Endothelial cell (in vitro differentiated cells): ENCODE measurements around the gene RBMXL2. TPM values are rescaled to one million over a fixed set of nuclear protein-coding genes. Genes with fewer than 3 reads are reported as not detected.
A peak's percentile ranks its signal among the peaks of the same experiment; 100 is the strongest.

Source experiments
- DNase-seq: peaks from one replicate; pipeline ENCODE4 v3.0.0; 2021; ENCODE audit warnings: low spot score
- H3K27ac Mint-ChIP-seq: one replicate; pipeline ENCODE4 v1.8.0; 2021; ENCODE audit warnings: mixed read lengths, inconsistent platforms; ENCODE audit not compliant: unreplicated experiment
- H3K27me3 Mint-ChIP-seq: one replicate; pipeline ENCODE4 v1.8.0; 2021; ENCODE audit warnings: mild to moderate bottlenecking, moderate library complexity, mixed read lengths, inconsistent platforms; ENCODE audit not compliant: unreplicated experiment
- H3K36me3 Mint-ChIP-seq: one replicate; pipeline ENCODE4 v1.8.0; 2021; ENCODE audit warnings: mild to moderate bottlenecking, low read depth, mixed read lengths, inconsistent platforms; ENCODE audit not compliant: unreplicated experiment
- H3K4me1 Mint-ChIP-seq: one replicate; pipeline ENCODE4 v1.8.0; 2021; ENCODE audit warnings: mild to moderate bottlenecking, mixed read lengths, inconsistent platforms; ENCODE audit not compliant: unreplicated experiment
- H3K4me3 Mint-ChIP-seq: one replicate; pipeline ENCODE4 v1.8.0; 2021; ENCODE audit warnings: mild to moderate bottlenecking, mixed read lengths, inconsistent platforms; ENCODE audit not compliant: unreplicated experiment
- H3K9me3 Mint-ChIP-seq: one replicate; pipeline ENCODE4 v1.8.0; 2021; ENCODE audit warnings: mixed read lengths, inconsistent platforms; ENCODE audit not compliant: unreplicated experiment
- total RNA-seq: library from RNA; stranded (reverse); fragmentation: NEBNext Ultra II Directional; extraction: Animal tissue kit (Norgen Biotek cat#: 25700); gene quantifications from one replicate; pipeline ENCODE4 v1.2.1, GENCODE V29; 2021; ENCODE audit not compliant: unreplicated experiment
- TF ChIP-seq, protein P1 (sequence below): fragments of 200-600 bp; sonication (generic); IDR thresholded peaks from one replicate; pipeline ENCODE4 v1.5.0; 2021; ENCODE audit warnings: antibody characterized with exemption; ENCODE audit not compliant: unreplicated experiment

RBMXL2 gene
- total RNA-seq, 1 donor from 2014 or later: not detected

DNA sequence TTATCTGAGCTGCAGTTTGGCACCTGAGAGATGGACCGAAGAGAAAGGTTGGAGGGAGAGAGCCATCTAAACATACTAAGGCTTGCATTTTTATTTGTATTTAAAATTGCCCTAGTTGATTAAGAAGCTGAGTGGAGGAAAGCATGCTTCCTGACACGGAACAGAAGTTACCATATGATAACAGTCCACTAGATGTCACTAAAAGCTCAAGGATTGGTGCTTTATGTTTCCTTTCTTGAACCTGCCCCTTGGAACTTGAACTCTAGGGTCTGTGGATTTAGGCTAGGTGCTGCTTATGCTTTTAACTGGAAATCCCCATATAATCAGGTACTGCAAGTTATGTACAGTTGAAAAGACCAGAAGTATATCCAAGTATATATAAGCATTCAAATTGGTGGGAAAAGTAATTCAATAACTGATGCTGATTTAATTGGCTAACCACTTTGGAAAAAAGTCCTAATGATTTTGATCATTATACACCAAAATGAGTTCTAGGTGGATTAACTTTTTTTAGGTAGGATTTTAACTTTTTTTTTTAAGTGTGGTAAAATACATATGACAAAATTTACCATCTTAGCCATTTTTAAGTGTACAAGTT, 9.5 kb downstream of the RBMXL2 start:
- Mint-ChIP-seq H3K4me1 (no peaks in the 10 kb centered on the region), H3K4me3 (no peak overlapping the region), H3K27ac (no peak overlapping the region), H3K27me3 (no peaks in the 10 kb centered on the region), H3K36me3 (no peaks in the 10 kb centered on the region), H3K9me3 (no peaks in the 10 kb centered on the region)
- DNase-seq: peak; percentile 17
- TF ChIP-seq, protein P1, sequence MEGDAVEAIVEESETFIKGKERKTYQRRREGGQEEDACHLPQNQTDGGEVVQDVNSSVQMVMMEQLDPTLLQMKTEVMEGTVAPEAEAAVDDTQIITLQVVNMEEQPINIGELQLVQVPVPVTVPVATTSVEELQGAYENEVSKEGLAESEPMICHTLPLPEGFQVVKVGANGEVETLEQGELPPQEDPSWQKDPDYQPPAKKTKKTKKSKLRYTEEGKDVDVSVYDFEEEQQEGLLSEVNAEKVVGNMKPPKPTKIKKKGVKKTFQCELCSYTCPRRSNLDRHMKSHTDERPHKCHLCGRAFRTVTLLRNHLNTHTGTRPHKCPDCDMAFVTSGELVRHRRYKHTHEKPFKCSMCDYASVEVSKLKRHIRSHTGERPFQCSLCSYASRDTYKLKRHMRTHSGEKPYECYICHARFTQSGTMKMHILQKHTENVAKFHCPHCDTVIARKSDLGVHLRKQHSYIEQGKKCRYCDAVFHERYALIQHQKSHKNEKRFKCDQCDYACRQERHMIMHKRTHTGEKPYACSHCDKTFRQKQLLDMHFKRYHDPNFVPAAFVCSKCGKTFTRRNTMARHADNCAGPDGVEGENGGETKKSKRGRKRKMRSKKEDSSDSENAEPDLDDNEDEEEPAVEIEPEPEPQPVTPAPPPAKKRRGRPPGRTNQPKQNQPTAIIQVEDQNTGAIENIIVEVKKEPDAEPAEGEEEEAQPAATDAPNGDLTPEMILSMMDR: peak; percentile 53

- H3K9me3 Mint-ChIP-seq: no peaks in the 10 kb centered on the region
- no peaks in the 10 kb centered on the region for H3K36me3 Mint-ChIP-seq
- no peaks in the 10 kb centered on the region for H3K27me3 Mint-ChIP-seq
- H3K4me1 Mint-ChIP-seq: peaks cover 5% of the 10 kb centered on the region
- no peak overlapping the region for H3K4me3 Mint-ChIP-seq
- H3K27ac Mint-ChIP-seq: no peak overlapping the region
- no peak for DNase-seq
- TF ChIP-seq, protein P1: no peak
Observed at GRCh38 chr11:7115780-7116179, 27.0 kb downstream of the RBMXL2 start.

DNA sequence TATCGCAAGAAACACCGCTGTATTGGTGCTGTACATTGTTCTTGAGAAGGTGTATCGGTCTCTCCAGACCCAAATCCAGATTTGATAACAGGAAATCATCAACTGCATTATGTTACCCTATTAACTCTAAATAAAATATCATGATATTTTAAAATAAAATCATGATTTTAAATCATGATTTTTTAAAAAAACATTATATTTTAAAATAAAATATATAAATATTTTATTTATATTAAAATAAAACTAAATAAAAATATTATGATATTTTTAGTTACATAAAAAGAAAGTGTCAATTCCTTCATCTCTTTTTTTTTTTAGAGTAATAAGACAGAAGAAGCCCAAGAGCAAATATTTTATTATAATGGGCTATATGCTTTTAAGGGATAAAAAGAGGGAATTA, 27.6 kb downstream of the RBMXL2 start:
- no peak for DNase-seq
- TF ChIP-seq, protein P1: no peak
- Mint-ChIP-seq H3K36me3 (no peaks in the 10 kb centered on the region), H3K27me3 (no peaks in the 10 kb centered on the region), H3K4me1 (peaks cover 5% of the 10 kb centered on the region), H3K27ac (no peak overlapping the region), H3K4me3 (no peak overlapping the region), H3K9me3 (no peaks in the 10 kb centered on the region)

GRCh38 chr11:7138051-7138450, 49.3 kb downstream of the RBMXL2 start:
- Mint-ChIP-seq H3K27me3 (no peaks in the 10 kb centered on the region), H3K9me3 (no peaks in the 10 kb centered on the region), H3K36me3 (no peaks in the 10 kb centered on the region), H3K4me1 (no peaks in the 10 kb centered on the region), H3K4me3 (no peak overlapping the region), H3K27ac (no peak overlapping the region)
- DNase-seq: no peak
- TF ChIP-seq, protein P1: no peak

Other genes with a start within 250 kb of the RBMXL2 start
- gene OR10A5, start 243.3 kb upstream of the RBMXL2 start, total RNA-seq: not detected
- gene OR10A2, start 225.9 kb upstream of the RBMXL2 start, total RNA-seq: not detected
- gene OR10A4, start 212.4 kb upstream of the RBMXL2 start, total RNA-seq: not detected
- 0.64 TPM for gene OR2D2, start 196.5 kb upstream of the RBMXL2 start, total RNA-seq
- not detected for gene OR2D3, start 168.0 kb upstream of the RBMXL2 start, total RNA-seq
- 7.0 TPM for gene ZNF215, start 162.6 kb upstream of the RBMXL2 start, total RNA-seq
- 2.4 TPM for gene ZNF214, start 68.7 kb upstream of the RBMXL2 start, total RNA-seq
- 0.13 TPM for gene NLRP14, start 68.5 kb upstream of the RBMXL2 start, total RNA-seq
- 0.21 TPM for gene SYT9, start 162.9 kb downstream of the RBMXL2 start, total RNA-seq